GM13977 (cell line): ENCODE results near the gene CDK6.

Experiments used
- DNase-seq: peaks from one replicate; pipeline ENCODE4 v3.0.0; 2012; ENCODE audit warnings: low spot score
- CTCF ChIP-seq: IDR thresholded peaks from 2 replicates; pipeline ENCODE4 v1.5.1; 2012; ENCODE audit warnings: mild to moderate bottlenecking, control low read depth; ENCODE audit not compliant: insufficient read depth; ENCODE audit errors: extremely low read depth, missing control alignments
- in situ Hi-C: fragments of 300-500 bp; cut with MboI; formaldehyde crosslinking; loops from one replicate; pipeline ENCODE4 v1.12.0; 2022; ENCODE audit warnings: low sequenced_read_pairs, low pct_unique_long_range_greater_than_20kb, mixed read lengths, inconsistent platforms; ENCODE audit not compliant: unreplicated experiment

Gene CDK6

DNA sequence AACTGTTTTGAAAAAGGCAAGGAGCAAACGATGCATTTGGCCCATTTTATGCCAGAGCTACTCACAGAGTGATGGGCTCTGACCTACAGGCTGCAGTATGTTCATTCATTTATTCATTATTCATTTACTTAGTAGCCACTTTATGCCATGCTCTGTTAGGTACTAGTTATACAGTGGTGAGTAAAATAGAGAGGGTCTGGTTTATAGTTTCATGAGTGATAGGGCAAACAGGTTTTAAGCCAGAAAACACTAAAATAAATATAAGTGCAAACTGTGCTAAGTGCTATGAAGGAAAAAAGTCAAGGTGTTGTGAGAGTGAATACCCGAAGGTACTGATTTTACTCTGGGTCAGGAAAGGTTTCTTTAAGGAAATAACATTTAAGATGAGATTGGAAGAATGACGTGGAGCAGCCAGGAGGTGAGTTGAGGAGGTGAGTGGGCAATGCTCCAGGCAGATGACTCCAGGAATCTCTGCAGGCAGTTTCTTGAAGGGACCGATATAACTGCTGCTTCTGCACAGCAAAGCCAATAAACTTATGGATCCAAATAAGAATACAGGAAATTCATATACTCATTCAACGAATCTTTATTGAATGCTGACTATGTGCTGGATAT is 189.3 kb downstream of the CDK6 start:
- in situ Hi-C loops: no loop called here
- DNase-seq: no peak
- TF ChIP-seq CTCF: no peak

GRCh38 chr7:92645114-92646061 is 191.0 kb downstream of the CDK6 start:
- DNase-seq: no peak
- no peak for TF ChIP-seq CTCF
- in situ Hi-C loops: no loop called here

DNA sequence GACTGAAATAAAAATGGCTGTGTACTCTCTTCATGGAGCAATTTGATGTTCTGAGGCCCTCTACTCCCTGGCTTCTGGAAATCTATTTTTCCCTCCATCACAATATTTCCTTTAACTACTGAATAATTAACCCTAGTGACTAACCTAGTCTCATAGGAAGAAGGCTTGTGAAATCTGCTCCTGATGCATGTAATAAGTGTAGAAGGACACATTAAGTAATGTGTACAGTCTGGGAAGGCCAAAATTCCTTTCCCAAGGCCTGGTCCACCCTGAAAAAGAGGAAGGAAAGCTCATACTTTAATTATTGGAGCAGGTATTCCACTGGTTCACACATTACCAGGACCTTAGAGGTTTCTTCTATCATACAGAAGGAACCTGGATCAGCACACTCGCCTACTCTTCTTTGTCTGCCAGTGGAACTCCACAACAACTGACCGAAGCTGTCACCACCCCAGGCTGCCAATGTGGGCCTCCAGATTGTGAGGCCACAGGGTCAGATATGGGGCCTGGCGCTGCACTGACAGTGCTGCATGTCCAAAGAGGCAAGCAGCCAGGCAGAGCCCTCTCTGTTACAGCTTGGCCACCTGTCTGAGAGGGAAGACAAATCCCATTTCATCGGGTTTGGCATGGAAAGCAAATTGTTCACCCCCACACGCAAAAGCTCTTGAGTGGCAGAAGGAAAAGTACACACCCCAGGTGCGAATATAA is 191.8 kb downstream of the CDK6 start:
- in situ Hi-C loops: no loop called here
- TF ChIP-seq CTCF: no peak
- DNase-seq: no peak

DNA sequence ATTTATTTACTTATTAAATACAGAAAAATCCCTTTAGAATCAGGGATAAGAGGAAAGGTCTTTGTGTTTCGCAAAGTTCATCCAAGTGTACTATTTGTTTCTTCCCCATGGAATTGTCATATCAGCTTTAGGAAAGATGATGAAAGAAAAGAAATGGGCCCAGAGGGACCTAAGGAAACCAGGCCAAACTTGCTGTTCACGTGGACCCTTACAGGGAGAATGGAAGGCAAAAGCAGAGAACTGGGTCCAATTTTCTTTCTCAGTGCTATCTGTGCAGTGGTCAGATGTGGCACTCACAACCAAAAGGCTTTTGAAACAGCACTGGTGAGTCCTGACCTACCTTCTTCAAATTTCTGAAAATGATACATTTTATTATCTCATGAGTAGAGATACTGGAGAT is 192.6 kb downstream of the CDK6 start:
- DNase-seq: no peak
- TF ChIP-seq CTCF: no peak
- in situ Hi-C loops: no loop called here

GRCh38 chr7:92641921-92642511 is 194.4 kb downstream of the CDK6 start:
- DNase-seq: no peak
- no peak for TF ChIP-seq CTCF
- in situ Hi-C loops: no loop called here

- TF ChIP-seq CTCF: no peak
- in situ Hi-C loops: no loop called here
- no peak for DNase-seq
These were observed 196.4 kb downstream of the CDK6 start for GRCh38 chr7:92639966-92640365.
